Testis (tissue), 2 donors: ENCODE results near the gene LMX1A.

ENCODE experiments used
- CTCF ChIP-seq, 3 experiments: fragments of 450-650 bp in 2 of 3; fragments of 200-600 bp in 1 of 3; sonication (generic) in 1 of 3; IDR thresholded peaks; one replicate each; pipeline ENCODE4 v1.5.1; 2016 to 2019; ENCODE audit warnings: antibody characterized with exemption in 3 of 3, mild to moderate bottlenecking in 2 of 3, moderate library complexity in 1 of 3
- POLR2A ChIP-seq: fragments of 450-650 bp; IDR thresholded peaks from one replicate; pipeline ENCODE4 v1.6.1; 2017; ENCODE audit warnings: antibody characterized with exemption, mild to moderate bottlenecking, moderate library complexity

- TF ChIP-seq CTCF (IDR thresholded peaks at IDR 0.05) (no peak), POLR2A (no peak)
Observed at GRCh38 chr1:165234149-165234548, 122.4 kb downstream of the LMX1A start.
